ENCODE data around the gene CHD2.
"Not testable (repeated sequence)": the region's sequence is repeated elsewhere in the genome, so short reads cannot be mapped to it uniquely, and the experiment has no call there.

Gene CHD2

GRCh38 chr15:93024293-93024692, 124.2 kb downstream of the CHD2 start:
- DNase-seq: no peak

DNA sequence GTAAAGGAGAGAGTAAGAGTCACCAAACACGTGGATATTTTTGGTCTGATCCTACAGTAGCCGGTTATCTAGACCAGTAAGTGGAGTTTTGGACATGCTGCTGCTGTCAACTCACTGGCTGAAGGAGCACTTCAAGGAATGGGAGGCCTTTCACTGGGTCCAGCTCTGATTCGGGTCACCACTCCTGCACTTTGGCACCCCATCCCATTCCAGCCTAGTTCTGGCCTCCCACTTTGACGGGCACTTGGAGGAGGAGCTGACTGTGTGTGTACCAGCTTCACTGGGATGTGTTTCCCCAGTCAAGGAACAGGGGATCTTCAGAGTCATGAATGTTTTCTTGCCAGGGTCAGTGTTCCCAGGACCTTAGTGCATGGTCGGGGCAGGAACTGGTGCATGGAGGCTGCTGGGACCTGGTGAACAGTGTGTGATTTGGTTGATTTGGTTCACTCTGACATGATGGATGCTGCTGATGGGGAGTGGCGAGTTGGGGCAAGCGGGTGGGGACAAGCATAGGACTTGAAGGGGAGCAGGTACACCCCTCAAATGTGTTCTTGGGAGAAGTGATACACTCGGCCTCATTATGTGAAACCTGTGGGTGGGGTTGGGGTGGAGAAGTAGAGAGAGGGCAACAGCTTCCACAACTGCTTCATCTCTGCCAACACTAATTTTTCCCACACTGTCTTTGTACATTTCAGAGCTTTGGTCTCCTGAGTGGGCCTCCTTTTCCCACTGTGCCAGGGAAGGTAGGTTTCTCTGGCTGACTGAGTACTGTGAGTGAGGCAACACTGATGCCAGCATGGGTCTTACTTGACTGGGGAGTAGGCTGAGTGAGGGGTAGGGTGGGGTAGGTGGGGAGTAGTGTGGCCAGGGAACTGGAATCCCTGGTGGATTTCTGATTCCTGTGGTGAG, 124.8 kb downstream of the CHD2 start:
- no peak for DNase-seq

DNA sequence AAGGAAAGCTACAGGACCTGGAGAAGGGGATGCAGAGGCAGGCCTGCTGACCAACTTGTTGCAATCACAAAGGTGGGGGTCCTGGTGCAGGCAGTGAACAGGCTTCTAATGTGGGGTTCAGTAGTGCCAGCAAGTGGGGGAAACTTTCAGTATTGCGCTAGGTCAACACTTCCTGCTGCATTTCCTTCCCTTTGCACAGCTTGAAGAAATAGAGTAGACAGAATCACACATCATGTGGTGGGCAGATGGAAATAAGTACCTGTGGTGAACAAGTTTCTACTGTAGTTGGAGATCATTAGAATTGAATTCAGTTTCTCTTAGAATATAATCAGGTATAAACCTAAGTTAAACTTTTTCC, 125.5 kb downstream of the CHD2 start:
- DNase-seq: peak; percentile 24 to 25

DNA sequence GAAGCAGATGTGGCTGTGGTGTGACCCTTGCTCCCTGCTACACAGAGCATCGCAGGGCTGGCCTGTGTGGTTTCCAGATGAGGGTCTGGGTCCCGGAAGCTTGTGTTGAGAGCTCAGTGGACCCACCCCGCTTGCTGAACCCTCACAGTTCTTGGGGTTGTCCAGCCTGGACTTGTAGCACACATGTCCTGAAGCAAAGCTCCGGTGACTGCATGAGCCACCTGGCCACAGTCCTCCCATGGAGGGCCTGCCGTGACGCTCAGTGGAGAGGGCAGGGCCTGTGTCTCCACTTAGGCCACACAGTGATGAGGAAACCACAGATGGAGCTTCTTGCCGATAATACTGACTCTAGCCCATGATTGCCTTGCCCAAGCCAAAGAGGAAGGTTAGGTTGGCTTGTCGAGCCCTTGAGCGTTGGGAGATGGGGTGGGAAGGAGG, 126.3 kb downstream of the CHD2 start:
- no peak for DNase-seq

- DNase-seq: peak; percentile 45 to 48
These were observed 127.3 kb downstream of the CHD2 start for GRCh38 chr15:93027413-93027812.

- no peak for DNase-seq
These were observed 128.0 kb downstream of the CHD2 start for GRCh38 chr15:93028111-93028631.

DNA sequence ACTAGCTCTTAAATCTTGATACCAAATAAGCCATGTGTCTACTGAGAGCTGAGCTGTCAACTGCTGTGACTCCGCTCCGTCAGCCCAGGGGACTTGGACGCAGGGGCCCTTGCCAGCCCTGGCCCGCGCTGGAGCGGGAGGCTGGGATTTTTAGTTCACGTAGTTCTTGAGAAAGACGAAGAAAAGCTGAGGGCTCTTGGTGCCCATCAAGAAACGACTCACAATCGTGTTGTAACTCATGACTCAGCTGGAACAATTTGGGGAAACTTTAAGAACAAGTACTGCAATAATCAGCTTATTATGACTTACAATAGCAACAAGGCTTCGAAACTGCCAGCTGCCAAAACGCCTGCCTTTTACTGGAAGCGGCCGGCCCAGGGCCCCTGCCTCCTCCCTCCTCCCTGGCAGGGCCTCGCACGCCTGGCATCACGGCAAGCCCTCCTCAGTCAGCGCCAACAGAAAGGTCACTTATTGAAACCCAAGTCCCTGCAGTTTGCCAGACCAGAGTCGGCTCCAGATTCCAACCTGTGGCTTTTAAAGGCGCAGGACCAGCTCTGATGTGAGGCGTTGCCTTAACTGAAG, 128.6 kb downstream of the CHD2 start:
- peak; percentile 95 for DNase-seq

- no peak for DNase-seq
These were observed 129.2 kb downstream of the CHD2 start for GRCh38 chr15:93029214-93029835.

DNA sequence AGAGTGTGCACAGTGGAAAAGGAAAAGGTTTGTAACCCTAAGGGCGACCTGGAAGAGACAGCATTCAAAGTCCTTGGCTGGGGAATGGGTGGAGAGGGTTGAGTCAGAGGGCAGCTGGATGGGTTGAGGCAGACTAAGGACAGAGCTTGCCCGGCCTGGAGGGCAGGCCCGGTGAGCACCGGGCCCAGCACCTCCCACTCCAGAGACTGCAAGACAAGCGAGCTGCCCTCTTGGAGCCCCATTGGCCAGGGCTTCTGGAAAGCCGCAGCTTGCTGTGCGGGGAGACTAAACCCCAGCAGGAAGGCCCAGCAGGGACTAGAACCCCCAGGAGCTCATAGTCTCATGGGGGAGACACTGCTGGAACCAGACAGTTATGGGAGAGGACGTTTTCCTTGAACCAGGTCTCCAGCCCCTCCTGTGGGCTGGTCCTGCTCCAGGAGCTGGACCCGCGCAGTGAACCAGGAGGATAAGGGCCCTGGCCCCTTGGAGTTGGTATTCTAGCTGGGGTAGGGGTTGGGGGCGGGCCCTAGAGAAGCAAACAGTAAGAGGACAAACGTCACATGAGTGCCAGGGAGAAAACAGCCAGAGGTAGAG, 129.8 kb downstream of the CHD2 start:
- DNase-seq: no peak

DNA sequence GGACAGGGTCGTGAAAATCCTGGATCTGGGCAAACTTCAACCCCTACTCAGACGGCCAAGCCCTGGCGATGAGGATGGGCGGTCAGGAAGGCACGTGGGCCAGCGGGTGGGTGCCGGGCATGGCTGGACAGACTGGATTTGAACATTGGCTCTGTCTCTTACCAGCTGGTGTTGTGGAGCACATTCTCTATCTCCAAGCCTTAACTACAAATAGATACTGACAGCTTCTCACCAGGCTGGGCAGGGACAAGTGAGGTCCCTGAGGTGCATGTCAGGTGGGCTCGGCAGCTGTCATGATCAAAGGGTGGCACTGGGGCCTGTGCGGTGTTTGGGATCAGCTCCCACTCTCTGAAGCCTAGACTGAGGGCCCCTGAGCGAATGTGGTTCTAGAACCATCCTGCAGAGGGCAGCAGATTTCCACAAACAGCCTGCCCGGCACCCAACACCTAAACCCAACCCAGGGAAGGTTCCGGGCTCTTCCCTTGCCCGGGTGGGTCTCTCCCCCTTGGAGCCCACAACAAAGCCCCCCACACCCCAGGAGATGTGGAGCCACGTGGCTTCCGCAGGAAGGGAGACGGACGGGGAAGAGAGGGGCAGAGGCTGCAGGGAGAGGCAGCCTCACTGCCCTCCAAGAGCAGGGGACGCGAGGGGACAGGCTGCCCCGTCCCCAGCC, 130.4 kb downstream of the CHD2 start:
- peak; percentile 29 to 82 for DNase-seq

DNA sequence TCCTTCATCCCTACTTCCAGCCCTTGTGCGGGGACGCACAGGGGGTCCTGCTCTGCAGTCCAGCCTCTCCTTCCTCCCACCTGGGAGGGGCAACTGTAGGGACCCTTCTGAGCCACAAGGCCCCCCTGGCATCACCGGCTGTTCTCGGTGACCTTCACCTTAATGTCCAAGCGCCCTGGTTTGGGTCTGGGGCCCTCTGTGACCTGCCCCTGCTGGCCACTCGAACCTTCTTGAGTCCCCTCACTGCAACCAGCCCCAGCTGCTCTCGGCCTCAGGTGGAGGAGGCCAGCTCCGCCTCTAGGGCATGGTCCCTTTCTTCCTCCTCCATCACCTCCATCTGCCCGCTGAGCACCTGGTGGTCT, 131.0 kb downstream of the CHD2 start:
- DNase-seq: no peak

DNA sequence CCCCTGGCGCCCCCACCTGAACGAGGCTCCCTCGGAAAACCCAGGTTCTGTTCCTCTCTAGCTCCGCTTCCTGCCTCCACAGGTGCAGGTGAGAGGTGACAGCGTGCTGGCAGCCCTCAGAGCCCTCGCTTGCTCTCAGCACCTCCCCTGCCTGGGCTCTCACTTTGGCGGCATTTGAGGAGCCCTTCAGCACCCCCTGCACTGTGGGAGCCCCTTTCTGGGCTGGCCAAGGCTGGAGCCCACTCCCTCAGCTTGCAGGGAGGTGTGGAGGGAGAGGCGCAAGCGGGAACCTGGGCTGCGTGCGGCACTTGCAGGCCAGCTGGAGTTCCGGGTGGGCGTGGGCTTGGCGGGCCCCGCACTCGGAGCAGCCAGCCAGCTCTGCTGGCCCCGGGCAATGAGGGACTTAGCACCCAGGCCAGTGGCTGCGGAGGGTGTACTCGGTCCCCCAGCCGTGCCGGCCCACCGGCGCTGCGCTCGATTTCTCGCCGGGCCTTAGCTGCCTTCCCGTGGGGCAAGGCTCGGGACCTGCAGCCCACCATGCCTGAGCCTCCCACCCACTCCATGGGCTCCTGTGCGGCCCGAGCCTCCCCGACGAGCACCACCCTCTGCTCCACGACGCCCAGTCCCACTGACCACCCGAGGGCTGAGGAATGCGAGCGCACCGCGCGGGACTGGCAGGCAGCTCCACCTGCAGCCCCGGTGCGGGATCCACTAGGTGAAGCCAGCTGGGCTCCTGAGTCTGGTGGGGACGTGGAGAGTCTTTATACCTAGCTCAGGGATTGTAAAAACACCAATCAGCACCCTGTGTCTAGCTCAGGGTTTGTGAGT, 131.6 kb downstream of the CHD2 start:
- not testable (repeated sequence) for DNase-seq

DNA sequence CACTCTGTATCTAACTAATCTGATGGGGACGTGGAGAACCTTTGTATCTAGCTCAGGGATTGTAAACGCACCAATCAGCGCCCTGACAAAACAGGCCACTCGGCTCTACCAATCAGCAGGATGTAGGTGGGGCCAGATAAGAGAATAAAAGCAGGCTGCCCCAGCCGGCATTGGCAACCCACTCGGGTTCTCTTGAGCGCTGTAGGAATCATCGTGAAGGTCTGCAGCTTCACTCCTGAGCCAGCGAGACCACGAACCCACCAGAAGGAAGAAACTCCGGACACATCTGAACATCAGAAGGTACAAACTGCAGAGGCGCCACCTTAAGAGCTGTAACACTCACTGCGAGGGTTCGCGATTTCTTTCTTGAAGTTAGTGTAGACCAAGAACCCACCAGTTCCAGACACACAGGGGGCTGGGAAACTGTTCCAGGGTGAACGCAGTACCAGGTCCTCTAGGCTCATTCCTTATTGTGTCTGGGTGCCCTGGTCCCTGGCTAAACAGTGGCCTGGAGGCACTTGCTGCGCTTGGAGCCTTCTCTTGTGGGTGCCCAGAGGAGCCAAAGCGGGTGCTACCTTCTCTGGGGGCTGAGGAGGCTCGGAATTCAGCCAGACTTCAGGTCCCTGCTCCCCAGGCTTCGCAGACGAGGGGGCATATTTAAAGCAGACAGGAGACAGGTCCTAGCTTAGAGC, 132.5 kb downstream of the CHD2 start:
- DNase-seq: not testable (repeated sequence)

- no peak for DNase-seq
These were observed 133.4 kb downstream of the CHD2 start for GRCh38 chr15:93033434-93034045.

DNA sequence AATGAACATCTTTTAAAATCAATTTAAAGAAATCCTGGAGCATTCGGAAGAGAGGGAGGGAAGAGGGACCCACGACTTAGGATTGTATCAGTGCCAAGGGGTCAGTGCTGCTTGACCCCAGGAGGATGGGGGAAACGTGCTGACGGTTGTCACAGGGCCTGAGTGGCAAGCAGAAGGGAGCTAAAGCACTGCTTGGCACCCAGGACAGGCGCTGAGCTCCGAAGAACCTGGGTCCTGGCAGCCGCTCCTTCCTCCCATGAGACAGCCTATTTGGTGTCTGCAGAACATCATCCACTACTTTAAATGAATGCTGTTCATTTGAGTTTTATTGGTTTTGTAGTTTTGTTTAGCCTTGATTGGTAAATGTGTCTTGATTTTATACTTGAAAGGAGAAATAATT, 134.4 kb downstream of the CHD2 start:
- DNase-seq: no peak

GRCh38 chr15:93035092-93035915, 135.2 kb downstream of the CHD2 start:
- no peak for DNase-seq

- peak in 1 of 2 donors; percentile 45 for DNase-seq
These were observed 136.1 kb downstream of the CHD2 start for GRCh38 chr15:93035953-93036810.

GRCh38 chr15:93036951-93037819, 137.1 kb downstream of the CHD2 start:
- peak; percentile 56 to 65 for DNase-seq
